NCI-H2029 (cell line): ENCODE results near the gene PLIN5.

Source experiments
- DNase-seq: peaks from one replicate; lab custom pipeline; 2025; lab: John Stamatoyannopoulos, UW

Gene PLIN5

DNA sequence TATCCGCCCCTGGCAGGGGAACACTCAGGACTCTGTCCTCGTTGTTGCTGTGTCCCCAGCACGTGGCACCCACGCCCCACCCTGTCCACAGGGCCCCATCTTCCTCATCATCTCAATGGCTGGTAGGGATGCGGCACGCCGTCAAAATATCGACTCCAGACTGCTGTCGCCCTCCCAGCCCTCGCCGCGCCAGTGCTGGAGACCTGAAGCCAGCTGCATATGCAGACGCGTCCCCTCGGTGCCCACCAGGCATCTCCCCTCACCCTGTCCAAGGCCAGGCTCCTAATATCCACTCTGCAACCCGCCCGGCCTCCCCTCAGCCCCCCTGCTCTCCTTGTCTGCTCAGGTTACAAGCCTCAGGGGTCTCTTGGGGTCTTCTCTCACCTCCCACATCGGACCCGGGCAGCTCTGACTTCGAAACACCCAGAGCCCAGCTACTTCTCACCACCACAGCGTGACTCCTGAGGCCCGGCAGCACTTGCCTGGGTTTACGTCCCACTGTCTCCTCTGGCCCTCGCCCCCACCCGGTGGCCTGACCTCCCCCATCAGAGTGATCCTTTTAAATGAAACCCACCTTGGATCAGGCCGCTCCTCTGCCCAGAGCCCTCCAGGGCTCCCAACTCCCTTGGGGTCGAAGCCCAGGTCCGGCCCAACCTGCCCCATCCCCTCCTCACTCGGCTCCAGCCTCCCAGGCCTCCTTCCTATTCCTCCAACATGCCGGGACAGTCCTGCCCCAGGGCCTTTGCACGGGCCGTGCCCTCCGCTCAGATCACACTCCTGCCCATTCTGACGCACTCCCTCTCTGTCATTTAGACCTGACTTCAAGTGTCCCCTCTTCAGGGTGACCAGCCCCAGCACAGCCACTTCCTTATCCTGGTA, 29.2 kb downstream of the PLIN5 start:
- no peak for DNase-seq

DNA sequence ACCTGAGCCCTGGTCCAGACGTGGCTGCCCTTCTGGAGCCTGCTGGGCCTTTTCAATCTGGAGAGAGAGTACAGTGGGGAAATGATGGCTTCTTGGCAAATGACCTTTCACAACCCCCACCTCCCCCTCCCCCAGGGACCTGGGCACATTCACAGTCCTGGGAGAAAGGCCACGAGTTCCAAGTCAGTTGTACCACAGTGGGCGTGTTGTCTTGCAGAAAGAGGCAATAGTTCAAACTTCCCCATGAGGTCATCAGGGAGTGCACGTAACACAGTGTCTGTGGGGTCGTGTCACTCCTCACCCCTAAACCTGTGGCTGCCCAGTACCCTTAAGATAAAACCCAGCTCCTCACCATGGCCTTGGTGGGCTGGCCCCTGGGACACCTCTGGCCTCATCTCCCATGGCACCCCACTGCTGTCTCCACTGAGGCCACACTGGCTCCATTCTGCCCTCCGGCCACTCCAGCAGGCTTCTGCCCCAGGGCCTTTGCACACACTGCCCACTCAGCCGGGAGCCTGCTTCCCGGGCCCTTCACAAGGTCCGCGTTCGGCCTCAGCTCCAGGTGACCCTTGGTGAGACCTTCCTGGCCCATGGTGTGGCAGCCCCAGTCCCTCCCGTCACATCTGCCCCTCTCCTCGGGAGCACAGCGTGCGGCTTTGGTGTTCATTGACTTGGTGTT, 30.0 kb downstream of the PLIN5 start:
- no peak for DNase-seq

DNA sequence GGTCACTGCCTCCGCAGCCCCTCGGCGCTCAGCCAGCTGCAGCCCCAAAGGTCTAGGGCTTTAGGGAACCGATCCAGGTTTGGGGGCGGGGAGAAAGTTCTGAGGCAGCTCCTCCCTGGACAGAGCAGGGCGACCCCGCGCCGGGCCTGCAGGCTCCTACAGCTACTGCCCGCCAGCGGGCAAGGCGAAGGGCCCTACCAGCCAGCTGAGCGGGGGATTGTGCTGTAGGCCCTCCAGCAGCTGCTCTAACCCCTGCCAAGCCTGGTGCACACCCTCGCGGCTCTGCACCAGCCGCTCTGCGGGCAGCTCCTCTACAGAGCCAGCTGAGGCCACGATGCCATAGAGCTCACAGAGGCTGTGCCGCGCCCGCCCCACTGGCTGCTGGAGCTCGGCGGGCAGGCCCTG, 30.7 kb downstream of the PLIN5 start:
- no peak for DNase-seq

DNA sequence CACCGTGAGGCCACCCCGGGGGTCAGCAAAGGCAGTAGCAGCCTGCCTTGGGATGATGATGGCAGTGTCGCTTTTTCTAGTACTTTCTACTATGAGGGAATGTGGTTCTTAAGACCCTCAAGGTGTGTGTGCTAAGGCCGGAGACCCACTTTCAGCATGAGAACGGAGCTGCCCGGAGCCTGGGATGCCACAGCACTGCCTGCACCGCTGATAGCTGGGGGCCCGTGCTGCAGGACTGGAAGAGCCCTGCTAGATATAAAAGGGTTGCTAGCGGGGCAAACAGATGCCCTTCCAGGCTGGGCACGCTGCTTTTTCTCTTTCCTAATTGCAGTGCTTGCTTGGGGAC, 31.2 kb downstream of the PLIN5 start:
- DNase-seq: no peak

DNA sequence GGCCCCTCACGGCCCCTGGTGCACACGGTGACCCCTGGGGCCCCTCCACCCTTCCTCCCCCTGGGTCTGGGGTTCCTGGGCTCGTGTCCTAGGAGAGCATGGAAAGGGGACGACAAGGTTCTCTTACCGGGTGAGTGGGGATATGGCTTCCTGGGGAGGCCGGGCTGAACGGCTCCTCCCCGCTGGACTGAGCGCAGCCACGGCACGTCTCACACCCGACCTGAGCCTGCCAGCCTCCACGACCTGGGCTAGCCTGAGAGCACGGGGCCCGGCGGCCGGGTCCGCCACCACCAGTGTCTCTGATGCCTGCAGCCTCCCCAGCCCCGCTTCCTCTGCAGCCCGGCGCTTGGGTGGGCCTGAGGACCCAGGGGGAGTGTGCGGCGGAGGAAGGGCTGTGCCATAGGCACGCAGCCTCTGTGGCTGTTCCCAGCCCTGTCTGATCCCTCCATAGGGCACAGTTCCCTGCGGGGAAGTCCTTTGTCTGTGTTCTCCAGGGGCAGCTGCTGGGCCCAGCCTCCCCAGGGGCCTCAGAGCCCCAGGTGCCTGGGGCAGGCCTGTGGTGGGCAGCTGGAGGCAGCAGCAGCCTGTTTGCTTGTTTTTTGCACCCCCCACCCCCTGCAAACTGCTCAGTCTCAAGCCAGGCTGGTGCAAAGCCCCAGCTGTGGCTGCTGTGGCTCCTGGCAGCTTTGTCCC, 31.7 kb downstream of the PLIN5 start:
- DNase-seq: no peak

DNA sequence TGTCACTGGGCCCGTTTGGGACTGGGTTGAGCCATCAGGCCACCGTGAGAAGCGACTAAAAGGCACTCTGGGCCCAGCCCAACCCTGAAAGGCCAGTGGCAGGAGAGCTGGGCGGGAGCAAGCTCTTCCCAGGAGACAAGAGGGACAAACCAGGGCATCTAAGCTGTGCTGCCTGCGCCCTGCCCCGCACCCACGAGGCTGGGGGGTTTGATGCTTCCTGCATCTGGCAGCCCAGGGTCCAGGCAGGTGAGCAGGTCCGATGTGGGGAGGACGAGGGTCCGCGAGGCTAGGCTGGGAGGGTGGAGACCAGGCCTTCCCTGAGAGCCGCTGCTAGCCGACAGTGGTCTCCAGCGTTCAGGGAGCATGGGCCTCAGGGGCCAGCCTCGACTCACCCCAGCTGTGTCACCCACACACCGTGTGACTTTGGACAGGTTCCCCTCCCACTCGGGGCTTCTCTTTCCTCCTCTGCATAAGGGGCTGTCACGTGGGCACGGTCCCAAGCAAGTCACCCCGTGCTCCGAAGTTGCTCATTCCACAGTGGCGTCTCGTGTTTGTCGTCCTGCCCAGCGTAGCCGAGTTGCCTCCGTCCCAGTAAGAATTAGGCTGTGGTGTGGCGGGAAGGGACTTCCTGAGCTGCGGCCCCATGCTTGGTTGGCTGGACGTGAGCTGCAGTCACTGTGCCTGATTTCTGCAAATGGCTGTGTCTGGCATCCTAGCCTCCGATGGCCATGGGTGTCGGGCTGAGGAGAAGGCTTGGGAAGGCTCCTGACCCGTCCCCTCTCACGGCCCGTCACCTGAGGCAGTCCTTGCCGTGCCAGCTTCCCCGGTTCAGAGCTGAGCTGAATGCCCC, 32.5 kb downstream of the PLIN5 start:
- DNase-seq: no peak

DNA sequence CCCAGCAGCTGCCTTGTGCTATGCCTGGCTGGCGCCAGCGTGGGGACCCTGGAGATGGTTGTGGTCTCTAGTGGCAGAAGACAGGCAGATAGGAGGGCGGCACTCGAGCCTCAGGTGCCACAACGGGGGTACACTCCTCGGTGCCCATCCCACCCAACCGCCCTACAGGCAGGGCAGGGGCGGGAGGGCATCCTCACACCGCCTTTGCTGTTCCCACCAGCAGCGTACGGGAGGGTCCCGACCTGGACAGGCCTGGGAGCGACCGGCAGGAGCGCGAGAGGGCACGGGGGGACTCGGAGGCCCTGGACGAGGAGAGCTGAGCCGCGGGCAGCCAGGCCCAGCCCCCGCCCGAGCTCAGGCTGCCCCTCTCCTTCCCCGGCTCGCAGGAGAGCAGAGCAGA, 33.3 kb downstream of the PLIN5 start:
- no peak for DNase-seq

DNA sequence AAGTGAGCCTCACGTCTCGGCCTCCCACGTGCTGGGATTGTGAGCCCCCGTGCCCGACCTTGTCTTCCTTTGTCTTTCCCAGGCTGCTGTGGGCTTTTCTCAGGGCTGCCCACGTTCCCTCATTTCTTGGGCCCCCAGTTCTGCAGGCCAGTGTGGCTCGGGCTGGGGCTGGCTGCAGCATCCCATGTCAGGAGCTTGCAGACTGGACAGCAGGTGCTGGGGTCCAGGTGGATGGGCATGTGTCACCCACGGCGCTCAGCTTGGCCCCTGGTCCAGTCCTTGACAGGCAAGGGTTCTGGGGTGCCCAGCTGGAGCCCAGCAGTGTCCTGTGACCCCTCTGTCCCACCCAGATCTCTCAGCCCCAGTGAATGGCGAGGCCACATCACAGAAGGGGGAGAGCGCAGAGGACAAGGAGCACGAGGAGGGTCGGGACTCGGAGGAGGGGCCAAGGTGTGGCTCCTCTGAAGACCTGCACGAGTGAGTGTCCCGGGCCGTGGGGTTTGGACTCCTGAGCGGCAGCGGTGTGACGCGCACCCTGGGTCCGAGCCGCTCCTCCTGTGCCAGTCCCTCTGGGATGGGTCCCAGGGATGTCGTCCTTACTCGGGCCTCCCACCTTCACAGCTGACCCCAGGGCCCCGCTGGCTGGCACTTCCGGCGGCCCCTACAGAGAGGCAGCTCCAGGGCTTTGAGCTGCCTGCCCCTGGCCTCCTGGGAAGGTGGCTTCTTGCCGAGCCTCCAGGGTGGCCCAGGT, 34.0 kb downstream of the PLIN5 start:
- DNase-seq: no peak

DNA sequence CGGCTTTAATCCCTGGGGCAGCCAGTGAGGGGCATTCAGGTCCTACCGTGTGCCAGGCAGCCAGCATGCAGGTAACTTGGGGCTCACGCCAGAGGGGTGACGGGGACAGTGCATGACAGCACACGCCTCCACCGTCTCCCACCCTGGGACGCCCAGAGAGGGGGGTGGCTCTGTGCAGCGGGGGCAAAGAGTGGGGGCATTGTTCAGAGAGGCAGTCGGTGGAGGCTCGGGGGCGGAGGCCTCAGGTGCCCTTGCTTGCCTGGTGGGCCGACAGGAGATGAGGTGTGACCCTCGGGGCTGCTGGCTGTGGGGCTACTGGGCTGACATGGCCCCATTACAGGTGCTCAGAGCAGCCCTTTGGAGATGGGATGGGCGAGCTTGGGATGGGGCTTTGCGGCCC, 35.2 kb downstream of the PLIN5 start:
- DNase-seq: no peak

DNA sequence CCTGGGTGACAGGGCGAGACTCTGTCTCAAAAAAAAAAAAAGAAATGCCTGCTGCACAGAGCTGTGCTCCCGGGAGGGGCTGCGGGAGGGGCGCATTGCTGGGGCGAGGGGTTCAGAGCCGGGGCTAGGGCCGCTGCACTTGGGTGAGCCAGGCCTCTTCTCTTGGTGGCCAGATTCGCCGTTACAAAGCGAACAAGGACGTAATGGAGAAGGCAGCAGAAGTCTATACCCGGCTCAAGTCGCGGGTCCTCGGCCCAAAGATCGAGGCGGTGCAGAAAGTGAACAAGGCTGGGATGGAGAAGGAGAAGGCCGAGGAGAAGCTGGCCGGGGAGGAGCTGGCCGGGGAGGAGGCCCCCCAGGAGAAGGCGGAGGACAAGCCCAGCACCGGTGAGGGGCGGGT, 35.7 kb downstream of the PLIN5 start:
- no peak for DNase-seq

DNA sequence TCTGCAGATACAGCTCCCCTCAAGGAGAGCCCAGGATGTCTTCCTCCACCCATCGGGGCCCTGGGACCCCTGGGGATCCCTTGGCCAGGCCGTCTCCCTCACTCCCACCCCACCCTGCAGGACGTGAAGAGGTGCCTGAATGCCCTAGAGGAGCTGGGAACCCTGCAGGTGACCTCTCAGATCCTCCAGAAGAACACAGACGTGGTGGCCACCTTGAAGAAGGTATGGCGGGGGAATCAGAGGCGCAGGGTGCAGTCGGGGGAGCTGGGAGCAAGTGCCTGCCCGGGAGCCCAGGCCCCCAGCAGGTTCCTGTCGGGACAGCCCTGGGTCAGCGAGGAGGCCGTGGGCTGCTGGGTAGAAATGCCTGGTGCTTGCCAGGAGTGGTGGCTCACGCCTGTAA, 36.3 kb downstream of the PLIN5 start:
- DNase-seq: no peak

DNA sequence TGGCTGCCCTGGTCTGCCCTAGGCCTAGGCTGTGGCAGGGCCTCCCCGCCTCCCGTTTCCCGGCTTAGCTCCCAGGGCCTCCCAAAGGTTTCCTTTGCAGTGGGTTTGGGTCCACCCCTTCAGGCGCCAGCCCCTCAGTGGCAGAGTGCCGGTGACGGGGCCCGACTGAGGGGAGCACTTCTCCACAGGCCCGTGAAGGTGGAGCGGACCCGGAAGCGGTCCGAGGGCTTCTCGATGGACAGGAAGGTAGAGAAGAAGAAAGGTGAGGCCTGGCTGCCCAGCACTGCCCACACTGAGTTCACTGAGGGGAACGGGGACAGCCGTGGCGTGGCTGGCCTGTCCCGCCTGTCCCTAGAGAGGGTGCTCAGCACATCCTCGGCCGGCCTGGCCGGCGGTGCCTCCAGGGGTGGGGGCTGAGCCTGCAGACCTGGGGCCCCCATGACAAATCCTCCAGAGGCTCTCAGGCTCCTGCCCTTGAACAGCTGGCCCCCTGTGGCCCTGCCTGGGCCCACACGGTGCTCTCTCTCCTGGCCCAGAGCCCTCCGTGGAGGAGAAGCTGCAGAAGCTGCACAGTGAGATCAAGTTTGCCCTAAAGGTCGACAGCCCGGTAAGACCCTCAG, 37.1 kb downstream of the PLIN5 start:
- no peak for DNase-seq

DNA sequence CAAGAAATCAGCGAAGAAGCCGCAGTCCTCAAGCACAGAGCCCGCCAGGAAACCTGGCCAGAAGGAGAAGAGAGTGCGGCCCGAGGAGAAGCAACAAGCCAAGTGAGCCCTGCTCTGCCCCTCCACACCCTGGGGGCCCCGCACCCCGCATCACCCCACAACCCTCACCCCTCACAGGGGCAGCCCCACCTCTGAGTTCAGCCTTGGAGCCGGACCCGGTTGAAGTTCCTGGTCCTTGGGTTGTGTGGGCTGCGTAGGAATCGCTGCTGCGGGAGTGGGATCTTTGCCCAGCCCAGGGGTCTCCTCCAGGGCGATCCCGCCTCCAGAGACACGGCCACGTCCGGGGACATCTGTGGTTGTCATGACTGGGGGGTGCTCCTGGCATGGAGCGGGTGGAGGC, 38.7 kb downstream of the PLIN5 start:
- no peak for DNase-seq

DNA sequence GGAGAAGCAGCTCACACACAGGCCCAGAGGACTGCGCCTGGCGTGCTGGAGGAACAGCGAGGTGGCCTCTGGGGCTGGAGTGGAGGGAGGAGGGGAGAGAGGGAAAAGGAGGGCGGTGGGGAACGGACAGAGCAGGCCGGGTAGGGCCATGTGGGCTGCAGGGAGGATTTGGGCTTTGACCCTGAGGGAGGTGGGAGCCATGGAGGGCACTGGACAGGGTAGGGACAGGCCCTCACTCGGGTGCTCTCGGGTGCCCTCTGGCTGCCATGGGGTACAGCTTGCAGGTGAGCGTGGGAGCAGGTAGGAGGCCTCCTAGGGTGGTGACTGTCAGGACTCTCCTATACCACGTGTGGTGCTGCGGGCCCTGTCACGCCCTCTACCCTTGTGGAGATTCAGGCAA, 39.6 kb downstream of the PLIN5 start:
- no peak for DNase-seq

DNA sequence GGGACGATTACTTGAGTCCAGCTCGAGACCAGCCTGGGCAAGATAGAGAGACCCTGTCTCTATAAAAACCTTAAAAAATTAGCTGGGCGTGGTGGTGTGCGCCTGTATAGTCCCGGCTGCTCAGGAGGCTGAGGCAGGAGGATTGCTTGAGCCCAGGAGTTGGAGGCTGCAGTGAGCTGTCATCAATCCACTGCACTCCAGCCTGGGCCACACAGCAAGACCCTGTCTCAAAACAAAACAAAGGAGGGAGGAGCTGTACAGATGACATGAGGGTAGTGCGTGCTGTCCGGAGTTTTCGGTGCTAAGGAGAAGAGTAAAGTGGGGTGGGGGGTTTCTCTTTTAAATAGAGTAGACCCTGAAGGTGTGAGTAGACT, 40.3 kb downstream of the PLIN5 start:
- no peak for DNase-seq

DNA sequence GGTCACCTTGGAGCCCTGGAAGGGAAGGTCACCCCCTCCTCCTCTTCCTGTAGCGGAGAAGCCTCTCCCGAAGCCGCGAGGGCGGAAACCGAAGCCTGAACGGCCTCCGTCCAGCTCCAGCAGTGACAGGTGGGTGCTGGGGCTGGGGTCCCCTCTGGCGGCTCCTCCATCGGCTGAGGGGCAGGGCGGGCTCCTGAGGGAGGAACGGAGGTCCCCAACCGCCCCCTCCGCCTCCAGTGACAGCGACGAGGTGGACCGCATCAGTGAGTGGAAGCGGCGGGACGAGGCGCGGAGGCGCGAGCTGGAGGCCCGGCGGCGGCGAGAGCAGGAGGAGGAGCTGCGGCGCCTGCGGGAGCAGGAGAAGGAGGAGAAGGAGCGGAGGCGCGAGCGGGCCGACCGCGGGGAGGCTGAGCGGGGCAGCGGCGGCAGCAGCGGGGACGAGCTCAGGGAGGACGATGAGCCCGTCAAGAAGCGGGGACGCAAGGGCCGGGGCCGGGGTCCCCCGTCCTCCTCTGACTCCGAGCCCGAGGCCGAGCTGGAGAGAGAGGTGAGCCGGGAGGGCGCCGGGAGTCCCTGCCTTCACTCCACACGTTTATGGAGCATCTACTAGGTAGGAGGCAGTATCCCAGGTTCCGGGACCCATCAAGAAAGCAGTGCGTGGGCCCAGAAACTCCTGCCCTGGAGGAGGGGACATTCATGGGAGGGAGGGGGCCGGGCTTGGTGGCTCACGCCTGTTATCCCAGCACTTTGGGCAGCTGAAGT, 40.9 kb downstream of the PLIN5 start:
- no peak for DNase-seq

DNA sequence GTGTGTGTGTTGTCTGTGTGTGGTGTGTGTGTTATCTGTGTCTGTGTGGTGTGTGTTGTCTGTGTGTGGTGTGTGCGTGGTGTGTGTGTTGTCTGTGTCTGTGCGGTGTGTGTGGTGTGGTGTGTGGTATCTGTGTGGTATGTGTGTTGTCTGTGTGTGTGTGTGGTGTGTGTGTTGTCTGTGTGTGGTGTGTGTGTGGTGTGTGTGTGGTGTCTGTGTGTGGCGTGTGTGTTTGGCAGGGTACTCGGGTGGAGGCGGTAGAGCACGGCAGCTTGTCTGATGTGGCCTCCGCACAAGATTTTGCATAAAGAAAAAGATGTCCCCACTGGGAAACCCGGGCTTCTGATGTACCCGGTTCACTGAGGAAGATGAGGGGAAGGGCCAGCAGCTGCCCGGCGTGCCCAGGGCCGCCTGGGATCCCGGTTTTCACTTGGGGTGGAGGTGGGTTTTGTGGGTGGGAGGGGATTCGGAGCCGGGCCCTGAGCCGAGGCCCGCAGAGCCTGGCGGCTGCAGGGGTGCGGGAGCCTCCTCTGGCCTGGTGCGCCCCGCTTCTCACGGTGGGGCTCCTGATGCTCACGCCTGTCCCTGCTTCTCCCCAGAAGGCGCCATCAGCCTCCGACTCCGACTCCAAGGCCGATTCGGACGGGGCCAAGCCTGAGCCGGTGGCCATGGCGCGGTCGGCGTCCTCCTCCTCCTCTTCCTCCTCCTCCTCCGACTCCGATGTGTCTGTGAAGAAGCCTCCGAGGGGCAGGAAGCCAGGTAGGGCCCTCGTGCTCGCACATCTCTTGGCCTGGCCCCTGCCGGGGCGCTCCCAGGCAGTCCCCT, 41.7 kb downstream of the PLIN5 start:
- no peak for DNase-seq

DNA sequence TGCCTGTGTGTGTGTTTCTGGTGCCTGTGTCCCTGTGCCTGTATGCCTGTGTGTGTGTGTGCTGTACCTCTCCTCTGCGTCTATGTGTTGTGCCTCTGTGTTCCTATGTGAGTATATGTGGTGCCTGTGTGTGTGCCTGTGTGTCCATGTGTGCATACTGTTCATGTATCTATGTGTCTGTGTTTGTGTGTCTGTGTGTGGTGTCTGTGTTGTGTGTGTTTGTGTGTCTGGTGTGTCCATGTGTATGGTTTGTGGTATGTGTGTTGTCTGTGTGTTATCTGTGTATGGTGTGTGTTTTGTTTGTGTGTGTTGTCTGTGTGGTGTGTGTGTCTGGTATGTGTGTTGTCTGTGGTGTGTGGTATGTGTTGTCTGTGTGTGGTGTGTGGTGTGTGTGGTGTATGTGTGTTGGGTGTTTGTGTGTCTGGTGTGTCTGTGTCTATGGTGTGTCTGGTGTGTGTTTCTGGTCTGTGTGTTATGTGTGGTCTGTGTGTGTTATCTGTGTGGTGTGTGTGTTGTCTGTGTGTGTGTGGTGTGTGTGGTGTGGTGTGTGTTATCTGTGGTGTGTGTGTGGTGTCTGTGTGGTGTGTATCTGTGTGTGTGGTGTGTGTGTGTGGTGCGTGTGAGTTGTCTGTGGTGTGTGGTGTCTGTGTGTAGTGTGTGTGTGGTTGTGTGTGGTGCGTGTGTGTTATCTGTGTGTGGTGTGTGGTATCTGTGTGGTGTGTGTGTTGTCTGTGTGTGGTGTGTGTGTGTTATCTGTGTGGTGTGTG, 42.5 kb downstream of the PLIN5 start:
- no peak for DNase-seq

DNA sequence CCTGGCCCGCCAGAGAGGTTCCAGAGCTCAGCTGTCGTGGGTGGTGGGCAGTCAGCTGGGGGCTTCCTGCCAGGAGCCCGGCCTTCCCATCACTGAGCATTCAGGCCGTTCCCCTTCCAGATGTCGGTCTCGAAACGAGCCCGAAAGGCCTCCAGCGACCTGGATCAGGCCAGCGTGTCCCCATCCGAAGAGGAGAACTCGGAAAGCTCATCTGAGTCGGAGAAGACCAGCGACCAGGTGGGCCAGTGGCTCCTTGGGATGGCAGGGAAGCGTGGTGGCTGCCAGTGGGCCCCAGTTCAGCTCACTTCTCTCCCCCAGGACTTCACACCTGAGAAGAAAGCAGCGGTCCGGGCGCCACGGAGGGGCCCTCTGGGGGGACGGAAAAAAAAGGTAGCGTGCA, 43.6 kb downstream of the PLIN5 start:
- DNase-seq: no peak
